Stomach (tissue), 9 donors: ENCODE results near the gene DMPK. TPM values are rescaled to one million over a fixed set of nuclear protein-coding genes. Genes with fewer than 3 reads are reported as not detected.

Source experiments
- DNase-seq, 2 donors: peaks; one replicate each; pipeline versions ENCODE4 v3.0.0 to v3.0.0-alpha.2; 2013 to 2019
- H3K27ac ChIP-seq, 5 donors: fragments of 200-600 bp in 4 of 5; sonication (generic) in 4 of 5; one replicate each; pipeline ENCODE4 v1.5.1; 2013 to 2019; ENCODE audit warnings: mild to moderate bottlenecking in 1 of 5, moderate library complexity in 1 of 5
- H3K27me3 ChIP-seq, 3 donors: fragments of 200-600 bp; sonication (generic); one replicate each; pipeline ENCODE4 v1.5.1; 2017 to 2019; ENCODE audit warnings: mixed run types in 1 of 3
- H3K36me3 ChIP-seq, 4 donors: fragments of 200-600 bp; sonication (generic); 1 replicate in 3 of 4; 2 replicates in 1 of 4; pipeline ENCODE4 v1.5.1; 2016 to 2019
- H3K4me1 ChIP-seq, 4 donors: fragments of 200-600 bp; sonication (generic); one replicate each; pipeline ENCODE4 v1.5.1; 2016 to 2019
- H3K4me3 ChIP-seq, 4 donors: fragments of 200-600 bp; sonication (generic) in 3 of 4; one replicate each; pipeline ENCODE4 v1.5.1; 2016 to 2019; ENCODE audit warnings: mild to moderate bottlenecking in 1 of 4
- H3K9me3 ChIP-seq, 4 donors: fragments of 200-600 bp; sonication (generic); one replicate each; pipeline ENCODE4 v1.5.1; 2016 to 2019
- CTCF ChIP-seq, 7 experiments: fragments of 450-650 bp in 4 of 7; fragments of 200-600 bp in 3 of 7; sonication (generic) in 3 of 7; IDR thresholded peaks; one replicate each; pipeline ENCODE4 v1.5.1; 2016 to 2019; ENCODE audit warnings: antibody characterized with exemption in 7 of 7, control low read depth in 2 of 7, mild to moderate bottlenecking in 1 of 7
- EP300 ChIP-seq: sonication (generic); formaldehyde crosslinking; IDR thresholded peaks from one replicate; pipeline ENCODE4 v1.6.1; 2017; ENCODE audit warnings: antibody characterized with exemption
- POLR2A ChIP-seq, 4 donors: fragments of 450-650 bp; IDR thresholded peaks; one replicate each; pipeline ENCODE4 v1.6.1; 2016; ENCODE audit warnings: antibody characterized with exemption in 4 of 4, control low read depth in 2 of 4, mild to moderate bottlenecking in 1 of 4, moderate library complexity in 1 of 4
- POLR2AphosphoS5 ChIP-seq, 3 donors: sonication (generic); formaldehyde crosslinking; IDR thresholded peaks; one replicate each; pipeline ENCODE4 v1.6.1; 2016; ENCODE audit warnings: antibody characterized with exemption in 3 of 3
- WGBS, 5 donors: extraction: QIAGEN DNeasy Blood & Tissue Kit in 3 of 5; methylation state at CpG; one replicate each; pipeline versions ENCODE4 v1.1.5 to v1.1.7; 2013 to 2018; 5-methylcytosine and 5-hydroxymethylcytosine counted together
- intact Hi-C: fragments of 100-400 bp; cut with DNase I; formaldehyde crosslinking; loops from one replicate; pipeline ENCODE4 v1.15.1; 2023; ENCODE audit warnings: low total_unique reads
- polyA plus RNA-seq, 3 donors: library from polyadenylated mRNA; stranded (reverse); fragments of 200-250 nt; gene quantifications; one replicate each; pipeline ENCODE4 v1.2.3, GENCODE V29; 2013
- total RNA-seq, 5 donors: library from RNA; depleted of rRNA; stranded (reverse); fragments of >200 nt; gene quantifications; one replicate each; pipeline versions ENCODE4 v1.1.0 to v1.2.3, GENCODE V29; 2014 to 2016
- donor health status: healthy with polysubstance abuse.
- donor health status: Bipolar disorder and iron deficiency.
- donor health status: healthy.

Gene DMPK
- total and polyA plus RNA-seq, 8 donors, result 27.2 to 248 (median 71.9) TPM

- WGBS, 5 donors, result 86 to 90% (median 88%) methylated on average over 7 to 15 of the region's 15 CpGs
- Histone ChIP-seq H3K4me1 (peaks cover 33 to 45% (median 44%) of the 10 kb centered on the region in 4 donors), H3K4me3 (no peak overlapping the region), H3K36me3 (no peaks in the 10 kb centered on the region), H3K27me3 (peaks cover 0 to 16% (median 0%) of the 10 kb centered on the region in 3 donors), H3K27ac (peak overlapping the region in 1 of 5 donors; percentile 97), H3K9me3 (no peaks in the 10 kb centered on the region)
- TF ChIP-seq CTCF (IDR thresholded peaks at IDR 0.05) (no peak), POLR2A (IDR thresholded peaks at IDR 0.05) (no peak), EP300 (no peak), POLR2AphosphoS5 (IDR thresholded peaks at IDR 0.05) (no peak)
- DNase-seq, result no peak
- intact Hi-C loops, result no loop called here
These were observed 19.2 kb downstream of the DMPK start for GRCh38 chr19:45762870-45763631.

- no peak for DNase-seq
- 82 to 89% (median 87%) methylated on average over 14 to 17 of the region's 17 CpGs for WGBS, 5 donors
- Histone ChIP-seq H3K4me1 (peaks cover 31 to 34% (median 32%) of the 10 kb centered on the region in 4 donors), H3K27me3 (peaks cover 0 to 2% (median 0%) of the 10 kb centered on the region in 3 donors), H3K4me3 (no peak overlapping the region), H3K9me3 (no peaks in the 10 kb centered on the region), H3K27ac (no peak overlapping the region), H3K36me3 (no peaks in the 10 kb centered on the region)
- intact Hi-C loops, result no loop called here
- TF ChIP-seq POLR2A (IDR thresholded peaks at IDR 0.05), result no peak
- TF ChIP-seq EP300, result no peak
- no peak for TF ChIP-seq POLR2AphosphoS5 (IDR thresholded peaks at IDR 0.05)
- TF ChIP-seq CTCF (IDR thresholded peaks at IDR 0.05), result no peak
These were observed 20.6 kb downstream of the DMPK start for GRCh38 chr19:45761714-45762113.

GRCh38 chr19:45758921-45759320 is 23.4 kb downstream of the DMPK start:
- peaks cover 3 to 6% (median 4%) of the 10 kb centered on the region in 4 donors for H3K4me1 ChIP-seq
- TF ChIP-seq POLR2AphosphoS5 (IDR thresholded peaks at IDR 0.05), result no peak
- no peak for TF ChIP-seq CTCF (IDR thresholded peaks at IDR 0.05)
- TF ChIP-seq POLR2A (IDR thresholded peaks at IDR 0.05), result no peak
- no peak for TF ChIP-seq EP300
- intact Hi-C loops, result no loop called here
- H3K9me3 ChIP-seq, result no peaks in the 10 kb centered on the region
- WGBS, 5 donors, result 79 to 90% (median 84%) methylated on average over 4 to 9 of the region's 9 CpGs
- no peak overlapping the region for H3K4me3 ChIP-seq
- no peak overlapping the region for H3K27ac ChIP-seq
- H3K27me3 ChIP-seq, result no peaks in the 10 kb centered on the region
- no peaks in the 10 kb centered on the region for H3K36me3 ChIP-seq
- DNase-seq, result no peak

- WGBS, 5 donors, result 80 to 90% (median 83%) methylated on average over 9 of the region's 9 CpGs
- H3K36me3 ChIP-seq, result no peaks in the 10 kb centered on the region
- H3K9me3 ChIP-seq, result no peaks in the 10 kb centered on the region
- H3K27me3 ChIP-seq, result no peaks in the 10 kb centered on the region
- TF ChIP-seq POLR2A (IDR thresholded peaks at IDR 0.05) (no peak), CTCF (IDR thresholded peaks at IDR 0.05) (no peak), EP300 (no peak), POLR2AphosphoS5 (IDR thresholded peaks at IDR 0.05) (no peak)
- H3K27ac ChIP-seq, result no peak overlapping the region
- intact Hi-C loops, result no loop called here
- DNase-seq, result no peak
- H3K4me3 ChIP-seq, result no peak overlapping the region
- no peaks in the 10 kb centered on the region for H3K4me1 ChIP-seq
These were observed 24.6 kb downstream of the DMPK start for GRCh38 chr19:45757695-45758094.
